ENCODE measurements around the gene CPPED1.

Gene CPPED1

DNA sequence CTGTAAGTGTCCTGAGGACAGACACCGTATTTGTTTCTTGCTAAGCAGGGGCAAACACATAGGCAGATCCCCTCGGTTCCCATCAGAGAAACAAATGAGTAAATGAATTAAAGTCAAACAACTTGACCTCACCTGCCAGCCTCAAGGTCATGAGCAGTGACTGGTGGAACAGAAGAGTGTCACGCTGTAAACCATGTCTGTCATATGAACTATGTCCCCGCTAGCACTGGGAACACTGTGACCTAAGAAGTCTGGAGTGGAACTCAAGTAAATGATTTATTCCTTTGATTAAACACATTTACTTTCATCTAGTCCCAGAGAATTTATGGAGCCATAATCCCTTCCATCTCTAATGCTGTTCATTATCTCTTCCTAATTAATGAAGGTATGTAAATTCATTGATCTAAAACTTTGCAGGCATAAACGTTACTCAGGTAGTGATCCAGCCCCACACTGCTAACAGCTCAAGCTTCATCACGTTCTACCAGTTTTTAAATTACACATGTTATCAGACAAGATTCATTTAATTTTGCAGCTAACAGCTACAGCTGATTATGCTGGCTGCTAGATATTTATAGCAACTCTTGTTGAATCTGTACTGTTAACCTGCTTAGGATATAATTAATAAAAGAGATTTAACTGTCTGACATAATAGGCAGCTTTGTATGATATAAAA is 38.7 kb downstream of the CPPED1 start:
- no peak for DNase-seq

DNA sequence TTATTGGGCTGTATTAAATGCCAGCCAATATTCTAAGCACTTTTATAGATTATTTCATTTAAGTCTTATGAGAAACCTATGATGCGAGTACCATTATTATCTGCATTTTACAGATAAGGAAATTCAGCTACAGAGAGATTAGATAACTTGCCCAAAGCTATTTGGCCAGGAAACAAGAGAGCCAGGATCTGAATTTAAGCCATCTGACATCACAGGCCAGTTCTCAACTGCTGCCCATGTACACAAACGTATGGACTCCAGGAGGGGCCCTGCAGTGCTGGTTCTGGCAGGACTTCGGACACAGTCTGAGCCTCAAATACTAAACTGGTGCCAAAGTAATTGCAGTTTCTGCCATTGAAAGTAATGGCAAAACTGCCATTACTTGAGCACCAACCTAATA is 40.2 kb downstream of the CPPED1 start:
- no peak for DNase-seq

DNA sequence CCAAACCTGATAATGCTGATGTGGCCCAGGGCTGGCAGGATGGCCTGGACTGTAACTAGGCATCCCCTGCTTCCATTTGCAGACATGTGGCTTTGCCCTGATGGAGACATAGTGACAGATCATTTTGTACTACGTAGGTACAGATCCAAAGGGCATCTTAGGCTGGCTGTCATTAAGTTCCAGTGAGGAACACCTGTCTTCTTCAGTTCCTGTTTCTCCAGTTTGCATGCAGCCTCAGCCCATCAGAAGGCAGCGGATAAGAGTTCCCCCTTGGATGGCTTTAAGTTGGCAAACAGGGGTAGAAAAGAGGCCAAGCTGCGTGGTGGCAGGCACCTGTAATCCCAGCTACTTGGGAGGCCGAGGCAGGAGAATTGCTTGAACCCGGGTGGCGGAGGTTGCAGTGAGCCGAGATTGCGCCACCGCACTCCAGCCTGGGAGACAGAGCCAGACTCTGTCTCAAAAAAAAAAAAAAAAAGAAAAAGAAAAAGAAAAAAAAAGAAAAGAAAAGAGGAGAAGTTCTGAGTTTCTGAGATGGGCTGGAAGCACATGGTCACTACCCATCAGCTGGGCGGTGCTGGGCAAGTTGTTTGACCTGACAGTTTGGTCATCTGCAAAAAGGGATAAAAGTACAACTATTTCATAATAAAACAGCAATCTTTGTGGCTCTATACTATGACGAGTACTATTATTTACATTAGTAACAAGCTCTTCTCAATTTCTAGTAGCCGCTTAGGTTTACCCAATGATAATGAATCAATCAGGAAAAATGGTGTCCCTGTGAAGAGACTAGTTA is 42.7 kb downstream of the CPPED1 start:
- no peak for DNase-seq

DNA sequence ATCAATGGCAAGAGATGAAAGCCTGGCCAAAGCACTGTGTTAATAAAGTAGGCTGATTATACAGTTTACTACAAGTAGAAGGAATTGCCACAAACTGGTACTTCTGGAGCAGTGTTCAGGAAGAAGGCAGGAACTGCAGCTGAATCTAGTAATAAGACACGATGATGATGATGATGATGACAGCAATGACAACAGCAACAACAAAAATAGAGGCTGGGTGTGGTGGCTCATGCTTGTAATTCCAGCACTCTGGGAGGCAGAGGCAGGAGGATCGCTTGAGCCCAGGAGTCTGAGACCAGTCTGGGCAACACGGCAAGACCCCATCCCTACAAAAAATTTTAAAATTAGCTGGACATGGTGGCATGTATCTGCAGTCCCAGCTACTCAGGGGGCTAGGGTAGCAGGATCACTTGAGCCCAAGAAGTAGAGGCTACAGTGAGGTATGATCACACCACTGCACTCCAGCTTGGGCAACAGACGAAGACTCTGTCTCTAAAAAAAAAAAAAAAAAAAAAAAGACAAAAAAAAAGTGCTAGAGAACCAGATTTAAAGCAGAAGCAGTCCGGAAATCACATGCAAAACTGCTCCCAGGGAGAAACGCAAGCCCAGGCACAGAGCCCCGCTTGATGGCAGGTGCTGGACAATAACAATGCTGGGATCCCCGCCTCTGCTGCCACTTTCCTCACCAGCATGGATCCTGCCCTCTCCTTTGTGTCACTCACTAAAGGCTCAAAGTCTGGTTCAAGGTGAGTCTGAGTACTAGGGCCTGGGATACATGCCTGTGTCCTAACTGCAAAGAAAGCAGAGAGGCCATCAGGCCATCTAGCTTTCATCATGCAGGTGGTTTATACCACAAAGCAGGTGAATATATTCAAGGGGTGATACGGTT is 44.8 kb downstream of the CPPED1 start:
- DNase-seq: no peak

DNA sequence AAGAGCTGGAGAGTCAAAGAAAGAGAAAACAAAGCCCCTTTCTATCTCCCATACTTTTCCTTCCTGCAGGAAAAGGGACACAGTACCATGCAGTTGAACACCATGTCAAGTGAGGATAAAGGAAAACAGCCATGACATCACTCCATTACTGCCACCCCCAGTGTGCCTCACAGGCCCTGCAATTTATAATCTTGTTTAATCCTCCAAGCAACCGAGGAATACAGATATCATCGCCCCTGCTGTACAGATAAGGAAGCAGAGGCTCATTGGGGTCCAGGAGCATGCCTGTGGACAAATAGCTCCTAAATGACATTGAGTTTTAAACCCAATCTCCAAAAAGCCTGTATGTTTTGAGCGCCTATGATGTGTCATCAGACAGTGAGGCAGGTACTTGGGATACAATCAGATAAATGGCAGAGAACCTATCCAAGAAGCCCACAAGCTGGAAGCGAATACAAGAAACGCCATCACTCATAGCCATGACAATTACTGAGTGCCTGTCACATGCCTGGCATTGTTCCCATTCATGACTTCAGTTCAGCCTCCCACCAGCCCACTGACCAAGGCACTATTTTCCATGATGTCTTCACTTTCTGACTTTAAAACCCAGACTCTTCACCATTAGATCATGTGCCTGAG is 45.5 kb downstream of the CPPED1 start:
- DNase-seq: no peak

DNA sequence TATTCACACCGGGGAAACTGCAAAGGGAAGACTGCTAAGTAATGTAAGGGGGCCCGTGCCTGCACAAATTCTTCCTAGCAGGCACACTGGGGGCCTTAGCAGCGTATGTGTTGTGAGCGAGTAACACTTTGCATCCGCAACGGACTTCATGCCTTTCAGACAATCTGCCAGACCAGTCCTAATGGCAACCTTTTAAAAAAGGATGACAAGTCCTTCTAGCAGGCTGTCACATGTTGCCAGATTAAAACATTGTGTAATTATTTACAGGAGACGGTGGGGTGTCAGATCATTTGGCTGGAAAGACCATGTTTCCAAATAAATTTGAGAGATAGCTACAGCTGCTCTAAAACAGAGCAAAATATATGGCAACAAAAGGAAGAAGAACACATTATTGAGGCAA is 46.1 kb downstream of the CPPED1 start:
- DNase-seq: no peak

DNA sequence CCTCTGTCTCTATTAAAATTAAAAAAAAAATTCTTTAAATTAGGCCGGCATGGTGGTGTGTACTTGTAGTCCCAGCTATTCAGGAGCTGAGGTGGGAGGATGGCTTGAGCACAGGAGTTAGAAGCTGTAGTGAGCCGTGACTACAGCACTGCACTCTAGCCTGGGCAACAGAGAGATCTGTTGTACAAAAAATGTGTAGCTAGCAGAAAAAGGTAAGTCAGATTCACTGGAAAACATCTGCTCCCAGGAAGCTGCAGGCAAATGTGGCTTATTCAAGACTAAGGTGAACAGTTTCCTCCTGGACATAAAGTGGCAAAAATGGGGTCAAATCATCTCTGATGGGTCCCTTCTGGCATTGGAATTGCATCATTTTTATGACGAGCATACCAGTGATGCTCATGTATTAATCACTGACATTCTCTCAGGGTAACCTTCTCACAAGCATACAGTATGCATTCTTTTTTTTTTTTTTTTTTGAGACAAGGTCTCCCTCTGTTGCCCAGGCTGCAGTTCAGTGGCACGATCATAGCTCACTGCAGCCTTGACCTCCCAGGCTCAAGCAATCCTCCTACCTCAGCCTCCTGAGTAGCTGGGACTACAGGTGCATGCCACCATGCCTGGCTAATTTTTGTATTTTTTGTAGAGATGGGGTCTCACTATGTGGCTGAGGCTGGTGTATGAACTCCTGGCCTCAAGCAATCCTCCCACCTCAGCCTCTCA is 48.7 kb downstream of the CPPED1 start:
- no peak for DNase-seq

DNA sequence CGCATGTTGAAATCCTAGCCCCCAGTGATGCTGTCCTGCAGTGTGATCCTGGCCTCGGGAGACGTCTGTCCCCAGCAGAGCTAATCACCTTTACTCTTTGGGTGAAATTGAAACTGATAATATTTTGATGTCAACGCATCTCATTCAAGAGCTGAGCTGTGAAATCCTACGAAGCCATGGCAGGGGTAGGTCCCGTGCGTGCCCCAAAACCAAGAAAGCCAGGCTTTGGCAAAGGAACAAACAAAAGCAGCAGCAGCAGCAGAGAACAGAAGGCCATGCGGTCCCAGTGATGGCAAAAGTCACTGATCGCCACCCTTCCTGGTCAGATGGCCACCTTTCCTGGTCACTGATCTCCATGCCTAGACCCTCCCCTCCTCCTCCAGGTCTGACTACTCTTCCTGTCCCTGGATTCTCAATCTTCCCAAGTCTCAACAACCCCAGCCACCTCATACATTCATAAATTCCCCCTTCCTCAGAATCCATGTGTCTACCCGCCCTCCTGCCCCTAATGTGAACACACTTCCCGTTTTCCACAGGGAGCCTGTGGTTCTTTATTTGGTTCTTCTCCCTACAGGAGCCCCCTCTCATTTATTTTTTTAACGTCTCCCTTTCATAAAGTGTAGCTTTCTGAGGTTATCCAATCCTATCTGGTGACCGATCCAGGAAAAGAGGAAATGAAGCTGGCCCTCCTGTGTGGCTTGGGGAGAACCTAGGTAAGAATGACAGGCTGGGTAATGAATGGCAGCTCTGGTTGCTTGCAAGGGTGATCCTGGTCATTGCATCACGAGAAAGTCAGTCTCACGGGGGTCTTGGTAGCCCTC is 50.3 kb downstream of the CPPED1 start:
- no peak for DNase-seq

DNA sequence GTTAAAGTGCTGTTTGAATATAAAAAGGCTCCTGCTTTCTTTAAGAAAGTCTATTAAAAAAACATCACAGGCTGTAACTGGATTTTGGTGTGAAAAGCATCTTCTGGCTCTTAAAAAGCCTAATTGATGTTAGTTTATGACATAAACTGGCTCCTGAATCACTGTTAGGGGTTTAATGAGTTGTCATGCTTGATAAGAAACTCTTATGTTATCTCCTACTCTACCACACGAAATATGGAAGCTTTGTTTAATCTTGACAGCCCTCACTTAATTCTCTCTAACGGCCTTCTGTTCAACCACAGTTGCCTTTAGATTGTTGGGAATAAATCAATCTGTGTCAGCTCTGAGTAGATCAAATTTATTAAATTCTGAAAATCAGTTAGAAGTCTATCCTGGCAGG is 51.5 kb downstream of the CPPED1 start:
- DNase-seq: no peak

DNA sequence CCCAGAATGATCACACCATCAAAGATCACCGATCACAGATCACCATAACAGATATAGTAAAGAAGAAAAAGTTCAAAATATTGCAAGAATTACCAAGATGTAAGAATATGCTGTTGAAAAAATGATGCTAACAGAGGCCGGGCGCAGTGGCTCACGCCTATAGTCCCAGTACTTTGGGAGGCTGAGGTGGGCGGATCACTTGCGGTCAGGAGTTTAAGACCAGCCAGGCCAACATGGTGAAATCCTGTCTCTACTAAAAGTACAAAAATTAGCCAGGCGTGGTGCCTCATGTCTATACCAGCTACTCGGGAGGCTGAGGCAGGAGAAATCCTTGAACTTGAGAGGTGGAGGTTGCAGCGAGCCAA is 53.2 kb downstream of the CPPED1 start:
- DNase-seq: peak; percentile 41

DNA sequence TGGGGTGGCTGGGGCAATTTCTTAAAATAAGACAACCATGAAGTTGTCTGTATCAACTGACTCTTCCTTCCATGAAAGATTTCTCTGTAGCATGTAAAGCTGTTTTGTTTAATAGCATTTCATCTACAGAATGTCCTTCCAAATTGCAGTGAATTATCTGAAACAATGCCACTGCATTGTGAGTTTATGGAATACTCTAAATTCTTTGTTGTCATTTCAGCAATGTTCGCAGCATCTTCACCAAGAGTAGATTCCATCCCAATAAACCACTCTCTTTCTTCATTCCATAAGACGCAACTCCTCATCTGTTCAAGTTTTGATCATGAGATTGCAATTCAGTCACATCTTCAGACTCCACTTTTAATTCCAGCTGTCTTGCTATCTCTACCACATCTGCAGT is 54.6 kb downstream of the CPPED1 start:
- no peak for DNase-seq

DNA sequence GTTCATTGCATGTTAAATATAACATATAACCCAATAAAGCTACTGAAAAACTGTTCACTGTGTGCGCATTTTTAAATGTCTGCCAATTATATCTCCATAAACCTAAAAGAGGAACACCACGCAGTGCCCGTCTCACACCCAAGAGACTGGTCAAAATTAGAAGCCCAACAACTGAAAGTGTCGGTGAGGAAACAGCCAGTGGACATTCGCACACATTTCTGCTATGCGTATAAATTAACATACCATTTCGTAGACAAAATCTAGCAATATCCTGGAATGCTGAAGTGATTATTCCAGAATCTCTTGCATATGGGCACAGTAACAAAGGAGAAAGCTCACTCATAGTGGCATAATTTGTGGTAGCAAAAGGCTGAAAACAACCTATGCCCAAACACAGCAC is 55.9 kb downstream of the CPPED1 start:
- no peak for DNase-seq

DNA sequence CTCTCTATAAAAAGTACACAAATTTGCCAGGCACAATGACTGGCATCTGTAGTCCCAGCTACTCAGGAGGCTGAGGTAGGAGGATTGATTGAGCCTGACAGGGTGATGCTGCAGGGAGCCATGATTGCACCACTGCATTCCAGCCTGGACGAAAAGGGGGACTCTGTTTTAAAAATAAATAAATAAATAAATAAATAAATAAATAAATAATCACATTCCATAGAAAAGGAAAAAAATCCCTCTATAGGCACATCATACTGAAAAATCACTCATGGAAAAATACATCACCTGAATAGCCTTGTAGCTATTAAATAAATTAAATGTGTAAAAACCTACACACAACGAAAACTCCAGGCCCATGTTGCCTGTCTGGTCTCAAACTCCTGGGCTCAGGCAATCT is 56.4 kb downstream of the CPPED1 start:
- no peak for DNase-seq

DNA sequence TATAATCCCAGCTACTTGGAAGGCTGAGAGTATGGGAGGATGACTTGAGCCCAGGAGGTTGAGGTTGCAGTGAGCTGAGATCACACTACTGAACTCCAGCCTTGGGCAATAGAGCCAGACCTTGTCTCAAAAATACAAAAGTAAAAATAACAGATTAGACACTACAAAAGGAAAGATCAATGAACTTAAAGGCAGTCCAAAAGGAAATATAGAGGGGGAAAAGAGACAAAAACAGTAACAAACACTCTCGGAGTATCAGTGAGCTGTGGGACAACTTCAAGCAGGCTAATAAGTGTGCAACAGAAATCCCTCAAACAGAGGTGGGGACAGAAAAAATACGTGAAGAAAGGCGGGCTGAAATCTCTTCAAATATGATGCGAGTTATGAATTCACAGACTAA is 58.8 kb downstream of the CPPED1 start:
- DNase-seq: no peak

DNA sequence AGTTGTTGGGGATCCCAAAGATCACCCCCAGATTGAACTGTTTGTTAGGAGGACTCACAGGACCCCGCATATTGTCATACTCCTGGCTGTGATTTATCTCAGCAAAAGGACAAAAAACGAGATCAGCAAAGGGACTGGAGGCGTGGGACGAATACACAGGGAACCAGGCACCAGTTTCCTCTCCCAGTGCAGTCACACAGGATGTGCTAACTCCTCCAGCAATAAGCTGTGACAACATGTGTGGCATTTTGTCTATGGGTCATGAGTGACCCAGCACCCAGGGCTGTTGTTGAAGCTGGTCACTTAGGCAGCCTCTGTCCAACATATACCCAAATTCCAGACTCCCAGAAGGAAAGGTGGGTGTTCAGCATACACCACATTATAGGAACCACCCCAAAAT is 60.9 kb downstream of the CPPED1 start:
- no peak for DNase-seq

DNA sequence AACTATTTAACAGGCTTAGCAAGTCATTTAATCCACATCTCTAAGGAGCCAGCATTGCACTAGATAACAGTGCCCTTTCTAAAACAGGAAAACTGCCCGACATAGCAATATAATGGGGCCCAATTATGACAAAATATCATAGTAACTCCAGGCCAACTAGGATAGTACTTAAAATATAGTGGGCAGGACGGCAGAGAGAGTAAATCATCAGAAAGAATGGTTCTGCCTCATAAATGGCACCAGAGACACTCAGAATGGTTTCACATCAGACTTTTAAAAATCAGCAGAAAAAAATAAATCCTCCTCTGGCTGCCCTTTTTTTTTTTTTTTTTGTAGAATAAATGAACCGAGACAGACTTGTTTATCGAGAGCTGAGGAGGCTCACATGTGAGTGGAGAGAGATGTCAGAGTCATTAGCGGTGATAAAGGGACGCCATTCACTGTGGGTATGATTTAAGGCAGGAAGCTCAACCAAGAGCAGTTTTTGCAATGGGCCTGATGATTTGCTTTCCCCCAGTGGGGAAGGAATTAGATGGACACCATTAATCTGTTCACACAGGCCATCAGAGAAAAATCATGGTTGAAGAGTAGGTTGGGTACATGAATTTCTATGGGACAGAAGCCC is 62.6 kb downstream of the CPPED1 start:
- no peak for DNase-seq

DNA sequence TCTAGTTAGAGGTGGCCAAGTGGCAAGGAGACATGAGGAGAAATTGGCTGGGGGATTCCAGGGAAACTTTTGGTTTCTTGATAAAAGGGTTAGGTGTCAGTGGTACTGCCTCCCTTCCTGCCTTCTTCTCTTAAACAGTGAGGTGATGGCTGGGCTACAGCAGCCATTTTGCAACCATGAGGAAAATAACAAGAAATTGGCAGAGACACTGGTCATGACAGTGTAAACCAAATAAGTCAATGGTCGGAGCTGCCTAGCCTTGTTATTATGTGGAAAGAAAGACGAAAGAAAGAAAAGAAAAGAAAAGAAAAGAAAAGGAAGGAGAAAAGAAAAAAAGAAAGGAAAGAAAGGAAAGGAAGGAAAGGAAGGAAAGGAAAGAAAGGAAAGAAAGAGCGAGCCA is 63.9 kb downstream of the CPPED1 start:
- no peak for DNase-seq

DNA sequence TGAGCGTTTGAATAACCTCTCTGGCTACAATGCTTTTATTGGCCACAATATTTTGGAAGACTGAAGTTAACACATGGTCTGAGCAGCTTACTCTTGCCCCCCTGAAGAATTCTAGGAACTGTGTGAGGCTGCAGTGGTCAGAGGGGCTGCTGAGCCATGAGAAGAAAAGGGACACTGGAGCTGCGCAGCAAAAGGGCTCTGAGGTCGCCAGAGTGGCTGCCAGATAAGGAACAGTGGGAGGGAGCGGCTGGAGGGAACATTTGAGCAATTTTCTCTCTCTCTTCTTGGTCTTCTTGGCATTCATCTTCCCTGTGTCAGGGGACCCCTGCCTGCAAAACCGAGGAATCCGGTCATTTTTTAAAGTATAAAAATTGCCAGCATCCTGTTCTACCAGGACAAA is 66.1 kb downstream of the CPPED1 start:
- no peak for DNase-seq

DNA sequence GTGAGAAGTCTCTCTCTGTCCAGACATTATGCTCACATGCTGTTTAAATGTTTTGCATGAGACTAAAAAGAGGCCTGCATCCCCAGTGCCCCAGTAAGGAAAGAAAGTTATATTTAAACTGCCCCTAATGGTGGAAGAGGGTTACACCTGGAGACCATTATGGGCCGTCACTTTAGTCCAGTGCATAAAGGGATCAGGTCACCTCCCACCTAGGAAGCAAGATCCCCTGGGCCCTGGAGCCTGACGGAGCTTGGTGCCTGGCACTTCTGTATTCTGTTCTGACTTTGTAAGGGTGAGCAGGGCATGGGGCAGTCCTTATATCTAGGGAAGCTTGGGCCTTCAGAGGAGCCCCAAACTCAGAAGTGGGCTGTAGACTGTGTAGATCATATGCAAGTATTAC is 67.9 kb downstream of the CPPED1 start:
- DNase-seq: no peak

DNA sequence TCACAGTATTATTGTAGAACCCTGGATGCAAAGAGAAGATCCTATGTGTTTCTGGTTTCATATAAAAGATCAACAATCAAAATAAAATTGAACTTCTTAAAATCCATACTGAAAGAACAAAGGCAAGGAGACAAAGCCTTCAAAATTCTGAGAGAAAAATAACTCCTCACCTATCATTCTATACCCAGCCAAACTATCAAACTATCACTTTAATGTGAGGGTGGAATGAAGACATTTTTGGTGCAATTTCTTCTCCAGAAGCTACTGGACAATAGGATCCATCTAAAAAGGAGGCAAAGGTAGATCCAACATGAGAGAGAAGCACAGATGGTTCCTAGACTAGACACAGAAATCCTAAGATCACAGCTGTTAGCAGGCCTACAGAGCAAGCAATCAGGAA is 71.1 kb downstream of the CPPED1 start:
- DNase-seq: no peak

DNA sequence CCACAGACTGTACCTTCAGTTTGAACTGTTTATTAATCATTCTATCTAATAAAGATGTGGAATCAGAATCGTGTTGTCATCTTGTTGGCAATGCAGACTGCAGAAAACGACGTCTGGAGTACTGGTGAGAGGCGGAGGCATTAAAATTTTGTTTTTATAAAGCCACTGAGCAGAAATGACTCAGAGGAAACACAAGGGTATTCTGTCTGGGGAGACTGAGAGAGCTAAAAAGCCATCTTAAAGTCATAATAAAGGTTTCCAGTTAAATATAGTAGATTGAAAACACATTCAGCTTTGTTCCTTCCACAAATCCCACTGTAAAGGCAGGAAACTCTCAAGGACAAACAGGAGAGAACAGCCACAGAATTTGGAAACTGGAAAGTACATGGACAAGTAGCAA is 74.2 kb downstream of the CPPED1 start:
- no peak for DNase-seq
